Activated T-cell treated with anti-CD3 and anti-CD28 coated beads for 4 hours (primary cell): ENCODE measurements around the gene RLN3.
"Not testable (repeated sequence)": the region's sequence is repeated elsewhere in the genome, so short reads cannot be mapped to it uniquely, and the experiment has no call there.

ENCODE experiments used
- DNase-seq: peaks from one replicate; pipeline ENCODE4 v3.0.0-alpha.2; 2020

RLN3 gene

DNA sequence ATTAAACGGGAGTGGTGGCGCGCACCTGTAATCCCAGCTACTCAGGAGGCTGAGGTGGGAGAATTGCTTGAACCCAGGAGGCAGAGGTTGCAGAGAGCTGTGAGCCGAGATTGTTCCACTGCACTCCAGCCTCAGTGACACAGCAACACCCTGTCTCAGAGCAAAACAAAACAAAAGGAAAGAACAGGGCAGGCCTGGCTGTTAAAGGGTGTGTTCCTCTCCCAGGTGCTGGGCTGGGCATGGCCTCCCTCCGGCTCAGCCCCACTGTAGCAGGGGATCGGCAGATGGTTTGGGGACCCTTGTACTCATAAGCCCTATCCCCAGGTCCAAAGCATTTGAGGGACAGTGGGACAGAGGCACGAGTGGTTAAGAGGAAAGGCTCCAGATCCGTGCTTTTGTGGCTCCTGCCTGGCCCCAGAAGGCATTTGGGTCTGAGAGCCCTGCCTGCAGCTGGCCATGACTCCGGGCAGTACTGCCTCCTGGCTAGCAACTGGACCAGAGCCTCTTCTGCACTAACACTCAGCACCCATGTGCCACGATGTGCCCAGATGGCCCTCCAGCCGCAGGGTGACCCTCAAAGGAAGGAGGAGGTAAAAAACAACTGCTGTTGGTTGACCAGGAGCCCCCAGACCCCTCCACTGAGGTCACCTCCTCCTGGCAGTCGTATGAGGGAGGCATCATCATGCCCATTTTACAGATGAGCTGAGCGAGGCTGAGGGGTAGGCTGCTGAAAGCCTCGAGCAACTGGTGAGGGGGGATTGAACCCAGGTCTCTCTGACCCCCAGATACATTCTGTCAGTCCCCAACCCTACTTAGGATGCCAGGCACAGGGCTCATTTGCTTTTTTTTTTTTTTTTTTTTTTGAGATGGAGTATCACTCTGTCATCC is 31.8 kb upstream of the RLN3 start:
- DNase-seq: no peak

DNA sequence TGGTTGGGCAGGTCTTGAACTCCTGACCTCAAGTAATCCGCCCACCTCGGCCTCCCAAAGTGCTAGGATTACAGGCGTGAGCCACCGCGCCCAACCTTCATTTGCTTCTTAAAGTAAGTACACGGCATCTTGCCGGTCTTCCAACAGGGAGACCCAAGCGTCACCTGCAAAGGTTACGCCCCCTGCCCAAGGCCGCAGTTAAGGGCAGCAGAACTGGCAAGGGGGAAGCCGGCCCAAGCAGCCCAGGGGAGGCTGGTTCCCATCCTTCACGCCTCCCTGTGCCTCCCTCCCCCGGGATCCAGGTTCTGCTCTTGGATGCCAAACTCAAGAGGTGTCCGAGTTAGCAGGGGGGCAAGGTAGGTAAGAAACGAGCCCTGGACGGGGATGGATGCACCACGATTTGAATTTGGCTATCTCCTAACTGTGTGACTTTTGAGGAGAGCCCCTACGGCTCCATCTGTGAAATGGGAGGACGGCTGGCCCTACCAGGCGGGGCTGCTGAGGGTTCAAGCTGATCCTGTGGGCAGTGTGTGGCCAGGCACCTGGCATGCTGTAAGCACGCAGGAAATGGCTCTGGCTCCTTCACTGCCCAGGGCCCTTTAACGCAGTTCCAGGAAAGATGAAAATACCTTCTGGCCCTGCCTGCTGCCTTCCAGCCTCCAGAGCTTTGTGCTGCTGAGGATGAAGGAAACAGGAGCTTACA is 30.9 kb upstream of the RLN3 start:
- DNase-seq: no peak

DNA sequence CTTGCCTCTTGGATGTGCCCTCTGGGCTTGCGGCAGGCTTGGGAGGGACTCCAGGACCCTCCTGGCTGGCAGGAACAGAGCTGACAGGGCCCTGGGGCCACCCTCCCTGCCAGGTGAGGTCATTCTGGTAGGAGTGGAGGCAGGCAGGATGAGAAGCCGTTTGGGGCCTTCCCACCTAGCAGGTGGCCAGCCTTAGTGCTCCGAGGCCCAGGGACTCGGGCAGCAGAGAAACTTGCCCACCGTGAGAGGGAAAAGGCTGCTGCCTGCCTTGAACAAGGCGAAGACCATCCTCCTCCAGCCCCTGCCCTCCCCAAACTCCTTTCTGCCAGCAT is 30.4 kb upstream of the RLN3 start:
- no peak for DNase-seq

DNA sequence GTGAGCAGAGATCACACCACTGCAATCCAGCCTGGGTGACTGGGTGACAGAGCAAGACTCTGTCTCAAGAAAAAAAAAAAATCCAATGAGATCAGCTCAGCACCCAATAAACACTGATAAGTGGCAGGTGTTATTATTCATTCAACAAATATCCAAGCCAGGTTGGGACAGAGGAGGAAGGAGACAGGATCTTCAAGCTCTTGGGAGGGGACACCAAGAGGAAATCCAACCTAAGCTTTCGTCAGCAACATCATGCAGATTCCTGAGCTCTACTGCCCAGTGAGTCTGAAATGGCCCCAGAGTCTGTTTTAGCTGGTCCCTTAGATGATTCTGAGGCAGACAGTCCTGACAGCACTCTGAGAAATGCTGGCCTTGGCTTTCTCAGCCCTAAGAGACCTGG is 29.5 kb upstream of the RLN3 start:
- DNase-seq: no peak

DNA sequence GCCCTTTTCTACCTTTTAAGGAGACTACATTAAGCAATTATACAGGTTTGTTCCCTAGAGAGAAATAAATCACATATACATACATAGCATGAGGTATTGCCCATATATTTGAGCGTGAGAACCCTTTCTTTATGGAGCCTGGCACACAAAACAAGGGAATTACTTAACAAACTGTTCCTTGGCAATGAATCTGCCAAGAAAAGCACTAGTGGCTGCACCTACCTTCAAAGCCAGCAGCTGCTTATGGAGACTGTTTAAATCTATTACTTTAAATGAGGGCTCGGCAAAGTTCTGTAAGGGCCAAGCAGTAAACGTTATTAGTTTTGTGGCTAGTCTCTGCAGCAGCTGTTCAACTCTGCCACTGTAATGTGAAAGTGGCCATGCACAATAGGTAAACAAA is 28.9 kb upstream of the RLN3 start:
- no peak for DNase-seq

DNA sequence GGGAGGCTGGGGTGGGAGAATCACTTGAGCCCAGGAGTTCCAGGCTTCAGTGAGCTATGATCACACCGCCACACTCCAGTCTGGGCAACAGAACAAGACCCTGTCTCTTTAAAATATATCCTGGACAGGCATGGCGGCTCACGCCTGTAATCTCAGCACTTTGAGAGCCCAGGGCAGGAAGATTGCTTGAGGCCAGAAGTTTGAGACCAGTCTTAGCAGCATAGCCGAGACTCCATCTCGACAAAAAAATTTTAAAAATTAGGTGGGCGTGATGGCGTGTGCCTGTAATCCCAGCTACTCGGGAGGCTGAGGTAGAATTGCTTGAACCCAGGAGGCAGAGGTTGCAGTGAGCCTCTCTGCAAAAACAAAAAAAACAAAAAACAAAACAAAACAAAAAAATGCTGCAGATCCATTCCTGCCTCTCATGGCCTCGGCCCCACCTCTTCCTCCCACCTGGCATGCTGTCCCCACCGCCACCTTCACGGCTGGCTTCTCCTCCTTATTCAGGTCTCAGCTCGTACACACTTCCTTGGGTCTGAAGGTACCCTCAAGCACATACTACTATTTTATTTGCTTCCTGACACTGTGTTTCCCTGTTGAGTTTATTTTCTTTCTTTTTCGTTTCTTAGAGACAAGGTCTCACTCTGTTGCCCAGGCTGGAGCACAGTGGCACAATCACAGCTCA is 27.1 kb upstream of the RLN3 start:
- no peak for DNase-seq

DNA sequence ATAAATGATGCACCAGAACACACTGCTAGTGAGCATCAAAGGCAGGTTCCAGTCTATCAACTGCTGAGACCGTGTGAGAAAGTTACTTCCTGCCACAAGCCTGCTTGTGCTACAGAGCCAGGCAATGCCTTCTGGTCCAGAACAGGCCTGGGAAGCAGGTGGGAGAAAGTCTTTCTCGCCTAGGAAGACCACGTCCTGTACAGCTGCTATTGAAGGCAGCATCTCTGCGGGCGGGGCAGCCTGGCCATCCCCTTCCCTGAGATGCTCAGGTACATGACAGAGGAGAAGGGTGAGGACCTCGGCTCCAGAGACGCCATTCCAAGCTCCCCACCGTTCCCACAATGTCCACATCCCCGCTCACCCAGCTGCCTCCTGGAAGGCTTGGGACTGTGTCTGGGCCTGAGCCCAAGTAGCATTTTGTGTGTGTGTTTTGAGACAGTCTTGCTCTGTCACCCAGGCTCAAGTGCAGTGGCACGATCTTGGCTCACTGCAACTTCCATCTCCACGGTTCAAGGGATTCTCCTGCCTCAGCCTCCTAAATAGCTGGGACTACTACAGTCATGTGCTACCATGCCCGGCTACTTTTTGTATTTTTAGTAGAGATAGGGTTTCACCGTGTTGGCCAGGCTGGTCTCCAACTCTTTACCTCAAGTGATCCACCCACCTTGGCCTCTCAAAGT is 25.2 kb upstream of the RLN3 start:
- no peak for DNase-seq

DNA sequence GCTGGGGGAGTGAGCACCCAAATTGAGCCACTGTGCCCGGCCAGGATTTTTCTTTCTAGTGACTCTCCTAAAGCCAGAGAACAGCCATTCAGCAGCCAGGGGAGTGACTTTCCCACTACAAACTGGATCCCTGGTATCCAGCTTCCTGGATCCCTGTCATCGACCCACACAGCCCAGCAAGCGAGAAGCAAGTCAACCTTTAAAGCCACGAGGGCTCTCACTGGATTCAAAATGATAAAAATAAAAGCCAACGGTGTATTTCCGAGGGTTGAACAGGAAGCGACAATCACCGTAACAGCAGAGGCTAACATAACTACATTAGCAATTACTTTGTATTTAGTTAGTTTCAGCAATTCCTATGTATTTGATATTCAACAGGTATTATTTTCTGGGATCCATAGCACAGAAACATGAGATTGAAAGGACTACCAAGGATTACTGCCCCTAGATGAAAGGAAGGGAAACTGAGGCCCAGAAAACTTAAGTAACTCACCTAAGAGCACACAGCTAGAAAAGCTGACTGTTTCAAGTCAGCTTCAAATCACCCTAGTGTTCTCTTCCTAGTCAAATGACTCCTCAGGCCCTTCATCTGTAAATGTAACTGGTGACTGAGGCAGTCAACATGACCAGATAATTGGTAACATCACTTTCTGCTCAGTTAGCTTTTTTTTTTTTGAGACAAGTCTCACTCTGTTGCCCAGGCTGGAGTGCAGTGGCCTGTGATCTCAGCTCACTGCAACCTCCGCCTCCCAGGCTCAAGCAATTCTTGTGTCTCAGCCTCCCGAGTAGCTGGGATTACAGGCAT is 24.5 kb upstream of the RLN3 start:
- DNase-seq: no peak

DNA sequence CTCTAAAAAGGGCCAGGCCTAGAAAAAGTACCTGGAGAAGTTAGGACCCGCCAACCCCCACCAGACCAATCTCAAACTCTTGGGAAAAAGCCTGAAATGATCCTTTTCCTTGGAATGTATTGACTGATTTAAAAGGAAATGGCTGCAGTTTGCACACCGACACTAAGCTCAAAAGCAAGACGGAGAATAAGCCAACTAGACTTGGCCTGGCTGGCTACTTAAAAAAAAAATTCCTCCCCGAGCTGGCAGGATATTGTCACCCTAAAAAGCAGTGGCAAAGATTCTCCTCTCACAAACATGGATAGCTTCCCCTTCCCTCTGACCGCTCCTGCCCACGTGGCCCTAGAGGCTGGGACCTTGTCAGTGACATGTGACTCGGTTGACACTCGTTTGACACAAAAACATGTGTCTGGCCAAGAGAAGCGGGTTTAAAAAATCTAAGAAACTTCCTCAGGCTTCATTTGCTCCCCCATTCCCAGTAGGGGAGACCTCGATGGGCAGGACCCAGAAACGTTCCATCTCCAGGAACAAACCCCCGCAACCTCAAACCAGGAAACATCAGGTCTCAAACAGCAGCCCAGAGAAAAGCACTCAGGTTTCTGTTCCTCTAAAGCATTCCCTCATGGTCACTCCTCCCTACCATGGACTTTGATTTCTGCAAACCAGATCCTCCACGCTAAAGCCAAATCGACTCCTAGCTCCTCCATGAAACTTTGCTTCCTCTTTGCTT is 23.2 kb upstream of the RLN3 start:
- no peak for DNase-seq

DNA sequence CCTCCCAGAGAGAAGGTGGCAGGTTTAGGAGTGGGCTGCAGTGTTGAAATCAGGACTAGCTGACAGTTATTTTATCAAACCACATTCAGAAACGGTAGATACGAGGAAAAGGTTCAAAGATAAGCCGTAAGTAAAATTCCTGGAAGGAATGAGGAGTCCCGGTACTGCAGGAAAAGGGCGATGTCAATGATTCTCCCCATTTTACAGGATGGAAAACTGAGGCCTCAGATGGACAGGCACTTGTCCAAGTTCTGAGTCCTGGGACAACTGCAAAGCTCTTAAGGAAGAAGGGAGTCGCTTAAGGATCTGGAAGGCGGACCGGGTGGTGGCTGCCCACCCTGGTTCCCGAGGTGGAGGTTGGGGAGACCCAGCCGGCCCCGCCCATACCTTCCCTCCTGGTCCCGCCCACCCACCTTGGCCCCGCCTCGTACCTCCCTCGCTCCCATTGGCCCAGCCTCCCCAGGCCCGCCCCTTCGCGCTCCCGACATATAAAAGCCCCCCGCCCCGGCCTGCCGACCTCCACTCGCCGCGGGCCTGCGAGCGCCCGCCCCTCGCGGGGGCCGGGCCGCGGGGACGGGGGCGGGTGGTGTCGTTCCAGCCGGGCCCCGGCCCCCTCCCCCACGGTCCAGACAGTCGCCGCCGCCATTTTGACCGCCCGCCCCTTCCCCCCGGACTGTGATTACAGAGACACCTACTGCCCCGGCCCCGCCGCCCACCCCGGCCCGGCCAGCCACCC is 22.4 kb upstream of the RLN3 start:
- peak; percentile 89 for DNase-seq

DNA sequence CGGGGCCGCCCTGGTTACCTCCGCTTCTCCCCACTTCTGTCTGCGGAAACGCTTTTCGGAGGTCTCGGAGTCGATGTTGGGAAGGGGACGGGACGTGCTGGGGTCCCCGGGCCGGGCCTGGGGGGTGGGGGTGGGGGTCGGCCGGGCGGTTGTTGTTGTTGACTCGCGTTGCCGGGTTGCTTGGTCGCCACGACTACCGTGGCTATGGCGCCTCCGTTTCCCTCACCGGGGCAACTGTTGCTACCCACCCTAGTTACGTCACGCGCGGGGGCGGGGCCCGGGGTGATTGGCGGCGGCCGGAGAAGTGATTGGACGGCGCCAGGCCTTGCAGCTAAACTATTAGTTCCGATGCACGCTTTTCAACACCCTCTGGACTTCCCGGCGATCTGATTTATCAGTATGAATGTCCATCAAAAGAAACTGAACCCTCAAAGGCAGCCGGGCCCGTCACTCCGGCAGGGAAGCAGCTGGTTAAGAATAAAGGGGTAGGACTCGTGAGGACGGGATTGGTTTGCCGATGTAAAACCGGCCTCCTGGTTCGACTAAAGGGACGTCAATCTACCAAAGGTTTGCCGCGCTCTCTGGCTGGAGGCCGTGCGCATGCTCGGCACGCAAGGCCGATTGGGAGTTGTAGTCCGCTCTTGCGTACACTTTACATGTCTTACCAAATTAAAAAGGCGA is 21.7 kb upstream of the RLN3 start, which contains the start of gene RFX1:
RFX1 (minus strand) TSS at position 236 of the 681 bp plus-strand sequence. CDS start 12,477 bp downstream, outside the sequence.
- DNase-seq: peak; percentile 100

DNA sequence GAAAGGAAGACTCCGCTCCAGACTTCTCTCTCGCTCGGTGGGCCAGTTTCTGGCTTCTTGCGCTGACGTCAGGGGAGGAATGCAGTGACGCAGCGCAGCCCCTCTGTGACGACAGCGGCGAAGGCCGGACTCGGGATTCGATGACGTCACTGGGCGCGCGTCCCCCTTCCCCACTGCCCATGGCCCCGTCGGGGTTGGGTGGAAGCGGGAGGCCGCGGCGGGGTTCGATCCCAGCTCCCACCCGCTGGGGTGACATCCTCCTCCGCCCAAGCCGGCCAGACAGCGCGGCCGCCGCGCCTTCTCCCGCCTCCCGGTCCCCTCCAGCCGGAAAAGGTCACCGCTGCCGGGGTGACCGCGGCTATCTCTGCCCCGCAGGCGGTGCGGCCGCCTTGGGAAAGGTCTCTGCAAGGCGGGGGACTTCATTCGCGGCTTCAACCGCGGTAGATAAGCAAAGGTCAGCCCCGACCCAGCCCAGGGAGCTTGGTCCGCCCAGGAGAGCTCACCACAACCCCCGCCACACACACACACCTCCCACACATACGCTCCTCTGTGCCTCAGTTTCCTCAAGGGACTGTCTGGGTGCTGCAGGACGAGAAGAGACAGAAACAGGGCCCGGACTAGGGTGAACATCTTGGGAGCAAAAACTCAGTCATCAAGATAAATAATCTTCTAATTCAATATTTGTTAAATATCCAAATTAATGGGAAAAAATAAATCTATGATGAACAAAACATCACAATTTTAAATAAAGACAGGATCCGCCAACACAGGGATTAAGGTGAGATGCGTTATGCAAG is 21.0 kb upstream of the RLN3 start:
- DNase-seq: no peak

DNA sequence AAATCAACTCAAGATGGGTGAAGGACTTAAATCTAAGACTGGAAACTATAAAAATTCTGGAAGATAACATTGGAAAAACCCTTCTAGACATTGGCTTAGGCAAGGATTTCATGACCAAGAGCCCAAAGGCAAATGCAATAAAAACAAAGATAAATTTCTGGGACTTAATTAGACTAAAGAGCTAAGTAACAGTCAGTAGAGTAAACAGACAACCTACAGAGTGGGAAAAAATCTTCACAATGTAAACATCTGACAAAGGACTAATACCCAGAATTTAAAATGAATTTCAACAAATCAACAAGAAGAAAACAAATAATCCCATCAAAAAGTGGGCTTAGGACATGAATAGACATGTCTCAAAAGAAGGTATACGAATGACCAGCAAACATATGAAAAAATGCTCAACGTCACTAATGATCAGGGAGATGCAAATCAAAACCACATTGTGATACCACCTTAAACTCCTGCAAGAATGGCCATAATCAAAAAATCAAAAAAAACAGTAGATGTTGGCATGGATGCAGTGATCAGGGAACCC is 15.5 kb upstream of the RLN3 start:
- no peak for DNase-seq

DNA sequence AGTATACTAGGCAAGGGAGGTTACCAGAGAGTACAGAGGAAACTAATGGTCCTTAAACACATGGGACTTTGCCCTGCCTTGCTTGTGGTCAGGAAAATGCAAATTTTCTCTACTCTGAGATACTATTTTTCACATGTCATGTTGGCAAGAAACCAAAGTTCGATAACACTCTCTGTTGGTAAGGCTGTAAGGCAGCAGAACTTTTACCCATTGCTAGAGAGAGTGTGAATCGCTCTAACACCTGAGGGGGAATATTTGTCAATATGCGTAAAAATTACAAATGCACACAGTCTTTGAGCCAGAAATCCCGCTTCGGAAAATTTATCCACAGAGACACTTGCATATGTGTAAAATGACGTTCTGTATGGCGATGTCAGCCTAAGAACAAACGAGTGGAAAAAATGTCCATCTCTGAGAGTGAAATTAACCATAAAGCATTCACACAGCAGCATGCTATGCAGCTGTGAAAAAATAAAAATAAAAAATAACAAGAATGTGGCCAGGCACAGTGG is 12.4 kb upstream of the RLN3 start:
- DNase-seq: no peak

DNA sequence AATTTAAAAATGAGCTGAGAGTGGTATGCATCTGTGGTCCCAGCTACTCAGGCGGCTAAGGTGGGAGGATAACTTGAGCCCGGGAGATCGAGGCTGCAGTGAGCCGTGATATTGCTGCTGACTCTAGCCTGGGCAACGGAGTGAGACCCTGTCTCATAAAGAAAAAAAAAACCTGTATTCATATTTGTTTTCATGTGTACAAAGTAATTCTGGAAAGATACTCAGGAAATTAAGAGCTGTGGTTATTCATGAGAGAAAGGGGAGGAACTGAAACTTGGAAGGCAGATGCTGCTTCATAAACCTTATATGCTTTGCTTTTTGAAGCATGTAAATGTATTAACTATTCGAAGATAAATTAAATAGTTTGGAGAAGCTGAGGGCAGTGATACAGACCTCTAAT is 8.8 kb upstream of the RLN3 start:
- DNase-seq: no peak

DNA sequence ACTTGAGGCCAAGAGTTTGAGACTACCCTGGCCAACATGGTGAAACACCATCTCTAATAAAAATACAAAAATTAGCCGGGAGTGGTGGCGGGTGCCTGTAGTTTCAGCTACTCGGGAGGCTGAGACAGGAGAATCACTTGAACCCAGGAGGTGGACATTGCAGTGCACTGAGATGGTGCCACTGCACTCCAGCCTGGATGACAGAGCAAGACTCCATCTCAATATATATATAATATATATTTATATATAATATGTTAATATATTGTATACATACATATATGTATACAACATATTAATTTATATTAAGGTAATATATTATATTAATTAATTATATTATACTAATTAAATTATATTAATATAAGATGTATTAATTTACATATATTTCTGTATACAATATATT is 8.2 kb upstream of the RLN3 start:
- DNase-seq: not testable (repeated sequence)

DNA sequence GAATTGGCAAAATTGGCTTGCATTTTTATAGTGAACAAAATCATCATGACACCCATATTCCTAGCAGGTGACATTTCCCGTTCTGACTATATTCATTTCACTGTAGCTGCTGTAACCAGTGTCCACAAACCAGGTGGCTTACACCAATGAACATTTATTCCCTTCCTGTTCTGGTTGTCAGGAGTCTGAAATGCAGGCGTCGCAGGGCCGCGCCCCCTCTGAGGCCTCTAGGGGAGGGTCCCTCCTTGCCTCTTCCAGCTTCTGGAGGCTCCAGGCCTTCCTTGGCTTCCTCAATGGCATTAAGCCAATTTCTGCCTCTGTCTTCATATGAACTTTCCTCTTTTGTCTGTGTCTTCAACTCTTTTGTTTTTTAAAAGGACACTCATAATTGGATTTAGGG is 6.5 kb upstream of the RLN3 start:
- no peak for DNase-seq

DNA sequence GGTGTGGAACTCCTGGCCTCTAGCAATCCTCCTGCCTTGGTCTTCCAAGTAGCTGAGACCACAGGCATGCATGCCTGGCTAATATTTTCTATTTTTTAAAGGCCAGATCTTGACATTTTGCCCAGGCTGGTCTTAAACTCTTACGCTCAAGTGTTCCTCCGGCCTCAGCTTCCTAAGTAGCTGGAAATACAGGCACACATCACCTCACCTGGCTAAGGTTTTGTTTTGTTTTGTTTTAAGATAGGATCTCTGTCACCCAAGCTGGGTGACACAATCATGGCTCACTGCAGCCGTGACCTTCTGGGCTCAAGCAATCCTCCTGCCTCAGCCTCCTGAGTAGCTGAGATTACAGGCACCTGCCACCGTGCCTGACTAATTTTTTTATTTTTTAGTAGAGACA is 5.5 kb upstream of the RLN3 start:
- no peak for DNase-seq
